GM10266 (cell line): ENCODE measurements around the gene SPIRE2.
"Not testable (repeated sequence)": the region's sequence is repeated elsewhere in the genome, so short reads cannot be mapped to it uniquely, and the experiment has no call there.

Experiments used
- DNase-seq: peaks from one replicate; pipeline ENCODE4 v3.0.0; 2012; ENCODE audit errors: extremely low spot score
- CTCF ChIP-seq: IDR thresholded peaks from 2 replicates; pipeline ENCODE4 v1.5.1; 2012; ENCODE audit warnings: mild to moderate bottlenecking, low read depth; ENCODE audit not compliant: control insufficient read depth, insufficient read depth; ENCODE audit errors: missing control alignments

The SPIRE2 gene

GRCh38 chr16:89826531-89827382, 1.5 kb upstream of the SPIRE2 start:
- no peak for DNase-seq
- TF ChIP-seq CTCF = no peak

GRCh38 chr16:89827383-89828198, 684 bp upstream of the SPIRE2 start:
- TF ChIP-seq CTCF = no peak
- no peak for DNase-seq

- no peak for DNase-seq
- no peak for TF ChIP-seq CTCF
These were observed 775 bp downstream of the SPIRE2 start for GRCh38 chr16:89828870-89829629.

- TF ChIP-seq CTCF = no peak
- DNase-seq = no peak
These were observed 1.6 kb downstream of the SPIRE2 start for GRCh38 chr16:89829630-89830437.

- no peak for TF ChIP-seq CTCF
- no peak for DNase-seq
These were observed 3.6 kb downstream of the SPIRE2 start for GRCh38 chr16:89831810-89832328.

GRCh38 chr16:89833664-89834363, 5.5 kb downstream of the SPIRE2 start:
- not testable (repeated sequence) for DNase-seq

- DNase-seq = not testable (repeated sequence)
These were observed 6.6 kb downstream of the SPIRE2 start for GRCh38 chr16:89834813-89835363.

- DNase-seq = not testable (repeated sequence)
These were observed 8.2 kb downstream of the SPIRE2 start for GRCh38 chr16:89836484-89836883.
